Measurements from ENCODE around the gene CCL21. TPM values are rescaled to one million over a fixed set of nuclear protein-coding genes. Genes with fewer than 3 reads are reported as not detected.
"Not testable (repeated sequence)": the region's sequence is repeated elsewhere in the genome, so short reads cannot be mapped to it uniquely, and the experiment has no call there.

The CCL21 gene, protein sequence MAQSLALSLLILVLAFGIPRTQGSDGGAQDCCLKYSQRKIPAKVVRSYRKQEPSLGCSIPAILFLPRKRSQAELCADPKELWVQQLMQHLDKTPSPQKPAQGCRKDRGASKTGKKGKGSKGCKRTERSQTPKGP
- 100 to 1,000 TPM in 2 of 4 donors, 10 to 100 TPM in 1, 1 to 10 TPM in 1; 6.5 to 207 (median 110) TPM for total RNA-seq

GRCh38 chr9:34710023-34710422, at the start of gene CCL21:
CCL21 (minus strand) TSS chr9:34710136; CDS start chr9:34710066, 70 bp downstream.
- 31 to 33% methylated on average over 1 to 2 of the region's 2 CpGs for WGBS, 2 donors (ENCODE audit: low coverage in 1 of 2)
- H3K27ac ChIP-seq = no peak within 1 kb of the TSS

GRCh38 chr9:34759432-34760134, 49.6 kb upstream of the CCL21 start:
- H3K36me3 ChIP-seq = no peaks in the 10 kb centered on the region
- H3K27me3 ChIP-seq = peaks cover 26% of the 10 kb centered on the region
- no peaks in the 10 kb centered on the region for H3K9me3 ChIP-seq
- WGBS, 2 donors (ENCODE audit: low coverage in 1 of 2) = 70 to 78% methylated on average over 6 to 11 of the region's 13 CpGs
- ATAC-seq = no peak
- no peak overlapping the region for H3K27ac ChIP-seq
- TF ChIP-seq POLR2A (IDR thresholded peaks at IDR 0.05) (no peak), CTCF (IDR thresholded peaks at IDR 0.05) (no peak), EP300 (IDR thresholded peaks at IDR 0.05) (no peak), POLR2AphosphoS5 (IDR thresholded peaks at IDR 0.05) (no peak)
- no peak overlapping the region for H3K4me3 ChIP-seq
- H3K4me1 ChIP-seq = no peaks in the 10 kb centered on the region

More at GRCh38 chr9:34710023-34710422, at the start of gene CCL21:
- Histone ChIP-seq H3K4me1 (peaks cover 0 to 9% (median 0%) of the 10 kb centered on the region in 3 donors), H3K4me3 (no peak within 1 kb of the TSS), H3K36me3 (no peaks in the 10 kb centered on the region), H3K9me3 (no peaks in the 10 kb centered on the region), H3K27me3 (no peaks in the 10 kb centered on the region)
- ATAC-seq = no peak
- TF ChIP-seq POLR2AphosphoS5 (IDR thresholded peaks at IDR 0.05) (no peak), EP300 (IDR thresholded peaks at IDR 0.05) (no peak), POLR2A (IDR thresholded peaks at IDR 0.05) (no peak), CTCF (IDR thresholded peaks at IDR 0.05) (no peak)

DNA sequence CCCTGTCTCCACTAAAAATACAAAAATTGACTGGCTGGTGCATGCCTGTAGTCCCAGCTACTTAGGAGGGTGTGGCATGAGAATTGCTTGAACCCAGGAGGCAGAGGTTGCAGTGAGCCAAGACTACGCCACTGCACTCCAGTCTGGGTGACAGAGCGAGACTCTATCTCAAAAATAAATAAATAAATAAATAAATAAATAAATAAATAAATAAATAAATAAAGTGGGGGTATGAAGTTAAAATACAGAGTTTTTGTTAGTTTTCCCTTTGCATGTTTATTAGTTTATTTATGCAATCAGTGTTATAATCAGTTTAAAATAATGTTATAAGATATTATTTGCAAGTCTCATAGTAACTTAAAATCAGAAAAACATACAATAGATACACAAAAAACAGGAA, 40.4 kb upstream of the CCL21 start:
- 42 to 70% methylated on average over 2 of the region's 2 CpGs for WGBS, 2 donors (ENCODE audit: low coverage in 1 of 2)
- not testable (repeated sequence) for H3K27me3 ChIP-seq, H3K36me3 ChIP-seq, H3K4me3 ChIP-seq, H3K4me1 ChIP-seq, H3K9me3 ChIP-seq, H3K27ac ChIP-seq, ATAC-seq

- no peaks in the 10 kb centered on the region for H3K36me3 ChIP-seq
- no peak overlapping the region for H3K27ac ChIP-seq
- H3K4me1 ChIP-seq = peaks cover 0 to 11% (median 0%) of the 10 kb centered on the region in 3 donors
- ATAC-seq = no peak
- TF ChIP-seq POLR2AphosphoS5 (IDR thresholded peaks at IDR 0.05) = no peak
- TF ChIP-seq EP300 (IDR thresholded peaks at IDR 0.05) = no peak
- TF ChIP-seq POLR2A (IDR thresholded peaks at IDR 0.05) = no peak
- H3K27me3 ChIP-seq = peaks cover 3% of the 10 kb centered on the region
- H3K4me3 ChIP-seq = no peak overlapping the region
- peaks cover 0 to 6% (median 0%) of the 10 kb centered on the region in 3 donors for H3K9me3 ChIP-seq
These were observed 36.6 kb upstream of the CCL21 start for GRCh38 chr9:34746526-34746925.

DNA sequence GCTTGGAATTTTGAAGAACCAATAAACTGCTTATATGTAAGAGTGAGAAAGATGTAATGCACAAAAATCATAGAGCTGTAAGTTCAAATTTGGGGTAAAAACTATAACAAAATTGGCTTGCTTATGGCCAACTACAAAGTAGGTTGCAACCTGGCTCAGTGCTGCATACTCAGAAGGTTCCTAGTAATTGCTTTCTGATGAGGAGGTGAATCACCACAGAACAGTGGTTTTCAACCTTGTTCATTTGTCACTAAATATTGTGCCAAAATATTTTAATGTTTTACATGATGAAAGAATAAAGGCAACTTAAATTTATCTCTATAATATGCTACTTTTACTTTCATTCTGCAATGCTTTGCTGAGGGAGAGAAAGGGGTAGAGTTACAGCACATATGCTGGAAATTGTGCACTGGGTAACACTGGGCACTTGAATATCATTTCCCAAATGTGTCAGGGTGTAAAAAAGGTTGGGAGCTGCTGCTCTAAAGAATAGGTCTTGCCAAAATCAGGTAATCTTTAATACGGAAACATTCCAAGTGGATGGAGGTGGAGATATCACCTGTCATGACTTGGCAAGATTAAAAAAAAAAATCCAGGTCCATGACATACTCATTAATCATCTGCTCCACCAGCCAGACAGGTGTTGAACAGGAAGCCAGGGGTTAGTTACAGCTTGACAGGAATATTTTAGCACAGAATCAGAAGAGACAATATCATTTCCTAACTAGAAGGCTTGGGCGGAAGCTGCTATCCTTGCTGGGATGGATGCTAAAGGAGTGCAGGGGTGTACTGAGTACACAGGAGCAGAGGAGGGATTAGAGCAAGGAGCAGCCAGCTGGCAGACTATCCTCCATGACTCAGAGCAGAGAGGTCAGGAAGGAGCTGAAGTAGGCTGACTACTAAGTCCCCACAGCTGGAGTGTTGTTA, 34.6 kb upstream of the CCL21 start:
- no peak overlapping the region for H3K27ac ChIP-seq
- no peaks in the 10 kb centered on the region for H3K36me3 ChIP-seq
- TF ChIP-seq POLR2A (IDR thresholded peaks at IDR 0.05) (no peak), EP300 (IDR thresholded peaks at IDR 0.05) (no peak), POLR2AphosphoS5 (IDR thresholded peaks at IDR 0.05) (peak; percentile 40), CTCF (IDR thresholded peaks at IDR 0.05) (no peak)
- peaks cover 0 to 11% (median 0%) of the 10 kb centered on the region in 3 donors for H3K4me1 ChIP-seq
- H3K4me3 ChIP-seq = no peak overlapping the region
- peaks cover 0 to 6% (median 0%) of the 10 kb centered on the region in 3 donors for H3K9me3 ChIP-seq
- no peak for ATAC-seq
- peaks cover 3% of the 10 kb centered on the region for H3K27me3 ChIP-seq
- WGBS, 2 donors (ENCODE audit: low coverage in 1 of 2) = 30 to 56% methylated on average over 1 to 2 of the region's 2 CpGs
